H1 (cell line): ENCODE measurements around the gene SCN8A. TPM values are rescaled to one million over a fixed set of nuclear protein-coding genes. Genes with fewer than 3 reads are reported as not detected.

Experiments used
- CTCF ChIA-PET: fragments of 300-600 bp; sonication (Branson Sonifier 250); formaldehyde crosslinking; loops from one replicate; lab custom pipeline; 2021; ENCODE audit not compliant: partially characterized antibody; lab: Charles Lee
- POLR2A ChIA-PET: fragments of 300-600 bp; sonication (Branson Sonifier 250); formaldehyde crosslinking; loops from one replicate; lab custom pipeline; 2021; ENCODE audit warnings: inconsistent platforms; ENCODE audit not compliant: partially characterized antibody; lab: Charles Lee
- DNase-seq, 2 experiments: peaks; one replicate each; pipeline versions ENCODE4 v3.0.0 to v3.0.0-alpha.2; 2010 to 2022; ENCODE audit warnings: low spot score in 2 of 2, low read depth in 1 of 2, mixed read lengths in 1 of 2
- FAIRE-seq: peaks from 2 replicates; lab custom pipeline; 2011; peaks lifted over from hg19 to GRCh38; lab: Jason Lieb, UNC
- H2AFZ ChIP-seq: 2 replicates; pipeline ENCODE4 v1.8.1; 2012; ENCODE audit warnings: low read length, inconsistent platforms
- H2AK5ac ChIP-seq: 2 replicates; pipeline ENCODE4 v1.6.1; 2013; ENCODE audit warnings: low read depth, low read length
- H2BK120ac ChIP-seq: replicated peaks from 2 replicates; pipeline ENCODE3; 2013; ENCODE audit warnings: low read depth, low read length, inconsistent platforms
- H2BK12ac ChIP-seq: 2 replicates; pipeline ENCODE4 v1.6.1; 2013; ENCODE audit warnings: low read depth, low read length
- H2BK15ac ChIP-seq: 2 replicates; pipeline ENCODE4 v1.6.1; 2013; ENCODE audit warnings: low read length
- H2BK20ac ChIP-seq: 2 replicates; pipeline ENCODE4 v1.6.1; 2013; ENCODE audit warnings: low read length
- H2BK5ac ChIP-seq: 2 replicates; pipeline ENCODE4 v1.6.1; 2013; ENCODE audit warnings: low read depth, low read length
- H3K14ac ChIP-seq: 2 replicates; pipeline ENCODE4 v1.6.1; 2013; ENCODE audit warnings: inconsistent platforms; ENCODE audit not compliant: insufficient read length
- H3K18ac ChIP-seq: 2 replicates; pipeline ENCODE4 v1.6.1; 2013; ENCODE audit warnings: low read length; ENCODE audit errors: extremely low read depth
- H3K23ac ChIP-seq: 2 replicates; pipeline ENCODE4 v1.6.1; 2013; ENCODE audit warnings: inconsistent platforms; ENCODE audit not compliant: insufficient read length
- H3K23me2 ChIP-seq: 2 replicates; pipeline ENCODE4 v1.6.1; 2013; ENCODE audit warnings: low read depth, low read length
- H3K27ac ChIP-seq: 2 replicates; pipeline ENCODE4 v1.6.1; 2011; ENCODE audit warnings: low read depth, low read length, inconsistent platforms
- H3K27me3 ChIP-seq, 4 experiments: replicated peaks in 1 of 4; 1 replicate in 1 of 4; 2 replicates in 3 of 4; pipeline versions ENCODE4 v1.6.1 to v1.8.1; 2011 to 2013; ENCODE audit warnings: low read length in 3 of 4, mild to moderate bottlenecking in 3 of 4, inconsistent platforms in 2 of 4, mixed read lengths in 2 of 4, moderate library complexity in 1 of 4; ENCODE audit not compliant: control insufficient read depth in 3 of 4, insufficient read depth in 3 of 4; ENCODE audit errors: extremely low read depth in 1 of 4
- H3K36me3 ChIP-seq, 4 experiments: 2 replicates each; pipeline versions ENCODE4 v1.6.1 to v1.8.1; 2011 to 2013; ENCODE audit warnings: mild to moderate bottlenecking in 4 of 4, low read length in 3 of 4, moderate library complexity in 2 of 4, control low read depth in 1 of 4, inconsistent platforms in 1 of 4; ENCODE audit not compliant: insufficient read depth in 4 of 4, control insufficient read depth in 2 of 4
- H3K4ac ChIP-seq: replicated peaks from 2 replicates; pipeline ENCODE3; 2013; ENCODE audit warnings: low read length, low read depth, mixed read lengths, inconsistent platforms; ENCODE audit not compliant: insufficient read length
- H3K4me1 ChIP-seq, 4 experiments: replicated peaks in 1 of 4; 1 replicate in 1 of 4; 2 replicates in 3 of 4; pipeline versions ENCODE4 v1.6.1 to v1.8.1; 2011 to 2013; ENCODE audit warnings: low read length in 3 of 4, inconsistent platforms in 2 of 4, mixed read lengths in 1 of 4; ENCODE audit not compliant: insufficient read depth in 4 of 4, control insufficient read depth in 3 of 4
- H3K4me2 ChIP-seq, 2 experiments: 2 replicates each; pipeline versions ENCODE4 v1.6.1 to v1.8.1; 2011 to 2013; ENCODE audit warnings: low read depth in 2 of 2, low read length in 2 of 2, control low read depth in 1 of 2, inconsistent platforms in 1 of 2, mild to moderate bottlenecking in 1 of 2; ENCODE audit not compliant: insufficient read depth in 1 of 2
- H3K4me3 ChIP-seq, 4 experiments: fragments of 200-600, 300-600 bp in 1 of 4; sonication (generic), shearing (Covaris generic), sonication (Bioruptor Twin) in 1 of 4; 2 replicates each; pipeline versions ENCODE4 v1.5.1 to v1.8.1; 2011 to 2016; ENCODE audit warnings: low read length in 4 of 4, low read depth in 3 of 4, control low read depth in 2 of 4, inconsistent platforms in 2 of 4, mild to moderate bottlenecking in 2 of 4, mixed read lengths in 1 of 4, moderate library complexity in 1 of 4; ENCODE audit not compliant: insufficient read depth in 2 of 4; ENCODE audit errors: extremely low read depth in 1 of 4
- H3K56ac ChIP-seq: replicated peaks from 2 replicates; pipeline ENCODE3; 2013; ENCODE audit warnings: low read depth, mild to moderate bottlenecking, mixed read lengths, low read length, inconsistent platforms; ENCODE audit not compliant: insufficient read length
- H3K79me1 ChIP-seq: 2 replicates; pipeline ENCODE4 v1.6.1; 2013; ENCODE audit warnings: low read depth, low read length, control low read depth
- H3K79me2 ChIP-seq, 2 experiments: 2 replicates each; pipeline versions ENCODE4 v1.6.1 to v1.8.1; 2012 to 2013; ENCODE audit warnings: low read length in 2 of 2, mild to moderate bottlenecking in 2 of 2, inconsistent platforms in 1 of 2; ENCODE audit not compliant: insufficient read depth in 2 of 2, control insufficient read depth in 1 of 2
- H3K9ac ChIP-seq, 4 experiments: replicated peaks in 1 of 4; 1 replicate in 1 of 4; 2 replicates in 3 of 4; pipeline versions ENCODE4 v1.6.1 to v1.8.1; 2011 to 2013; ENCODE audit warnings: low read depth in 3 of 4, low read length in 3 of 4, control low read depth in 2 of 4, mild to moderate bottlenecking in 2 of 4, moderate library complexity in 2 of 4, inconsistent platforms in 1 of 4; ENCODE audit errors: extremely low read depth in 1 of 4
- H3K9me3 ChIP-seq, 2 experiments: 2 replicates each; pipeline versions ENCODE4 v1.6.1 to v1.8.1; 2012 to 2013; ENCODE audit warnings: mild to moderate bottlenecking in 2 of 2, moderate library complexity in 2 of 2, control low read depth in 1 of 2, inconsistent platforms in 1 of 2, low read depth in 1 of 2, low read length in 1 of 2, mixed read lengths in 1 of 2; ENCODE audit not compliant: insufficient read depth in 2 of 2
- H4K20me1 ChIP-seq, 2 experiments: replicated peaks in 1 of 2; 2 replicates each; pipeline versions ENCODE3 to v1.8.1; 2011 to 2013; ENCODE audit warnings: inconsistent platforms in 2 of 2, low read length in 2 of 2, mild to moderate bottlenecking in 1 of 2; ENCODE audit not compliant: insufficient read depth in 2 of 2, control insufficient read depth in 1 of 2
- H4K5ac ChIP-seq: 2 replicates; pipeline ENCODE4 v1.6.1; 2013; ENCODE audit warnings: low read length, low read depth, mixed read lengths, inconsistent platforms; ENCODE audit not compliant: insufficient read length
- H4K8ac ChIP-seq: 2 replicates; pipeline ENCODE4 v1.8.0; 2013; ENCODE audit warnings: mild to moderate bottlenecking, moderate library complexity, low read length, inconsistent platforms; ENCODE audit not compliant: insufficient read depth; ENCODE audit errors: extremely low read depth
- H4K91ac ChIP-seq: replicated peaks from 2 replicates; pipeline ENCODE3; 2013; ENCODE audit warnings: low read length, mixed read lengths, inconsistent platforms; ENCODE audit not compliant: insufficient read length
- CHD1 ChIP-seq: IDR thresholded peaks from 2 replicates; pipeline ENCODE4 v1.6.1; 2012; ENCODE audit warnings: low read depth, low read length, improper control_type of control experiment
- WGBS, 2 experiments: shearing (Covaris generic) in 1 of 2; methylation state at CpG; one replicate each; pipeline versions ENCODE4 v1.1.6 to v1.1.7; 2013 to 2015; ENCODE audit warnings: low lambda C conversion rate in 2 of 2, mixed read lengths in 2 of 2, inconsistent platforms in 1 of 2, low coverage in 1 of 2, missing lambda C conversion rate in 1 of 2; ENCODE audit not compliant: insufficient replicate concordance in 2 of 2, insufficient coverage in 1 of 2, insufficient read length in 1 of 2; ENCODE audit errors: extremely low coverage in 1 of 2, missing lambda C conversion rate in 1 of 2; 5-methylcytosine and 5-hydroxymethylcytosine counted together
- polyA plus RNA-seq, 7 experiments: library from polyadenylated mRNA; depleted of rRNA in 3 of 7; stranded (reverse) in 5 of 7; unstranded in 2 of 7; fragments of >200 nt in 5 of 7; fragments of 200-250 nt in 2 of 7; gene quantifications; 1 replicate in 5 of 7; 2 replicates in 1 of 7; 4 replicates in 1 of 7; pipeline versions ENCODE4 v1.2.1 to v1.2.3, GENCODE V29; 2011 to 2013; ENCODE audit warnings: missing spikeins in 2 of 7, mixed read lengths in 2 of 7
- total RNA-seq: library from RNA; stranded (reverse); fragmentation: NEBNext Ultra II Directional; extraction: Animal tissue kit (Norgen Biotek cat#: 25700); gene quantifications from 2 replicates; pipeline ENCODE4 v1.2.1, GENCODE V29; 2021
- TF ChIP-seq, protein P1 (sequence below): IDR thresholded peaks from 2 replicates; pipeline ENCODE4 v1.6.1; 2012; ENCODE audit warnings: low read length, inconsistent platforms

The SCN8A gene
- total and polyA plus RNA-seq, 2 of the 8 experiments (the other 6 are each of a cell fraction or from before 2014, with no cell fraction given) = 6.3 to 10.7 TPM

DNA sequence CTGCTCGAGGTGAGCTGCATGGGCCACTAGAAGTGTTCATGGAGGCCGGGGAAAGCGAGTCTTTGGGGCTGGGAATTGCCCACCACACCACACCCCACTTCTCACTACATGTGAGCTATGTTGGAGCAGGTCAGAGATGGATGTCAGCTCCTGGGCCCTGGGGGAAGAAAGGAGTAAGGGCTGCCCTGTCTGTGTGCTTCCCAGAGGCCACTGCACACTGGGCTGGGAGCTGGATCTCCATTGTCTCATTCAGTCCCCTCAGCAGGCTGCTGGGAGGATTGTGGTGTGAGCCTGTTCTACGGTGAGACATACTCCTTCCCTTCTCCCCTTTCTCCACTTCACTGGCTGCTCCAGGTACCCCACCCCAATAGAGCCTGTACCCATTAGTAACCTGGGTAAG, 247.0 kb downstream of the SCN8A start:
- FAIRE-seq (no peak), DNase-seq (no peak)
- no peak overlapping the region for H3K27ac ChIP-seq
- H3K14ac ChIP-seq = no peak overlapping the region
- H4K20me1 ChIP-seq = no peaks in the 10 kb centered on the region
- peak overlapping the region; percentile 54 for H4K91ac ChIP-seq
- no peaks in the 10 kb centered on the region; a peak in 1 of 7 replicates for H3K27me3 ChIP-seq
- H2AK5ac ChIP-seq = peak overlapping the region; percentile 54; the same call in 1 of the 2 replicates
- POLR2A ChIA-PET = interaction anchor here (1.3 to 4.8 kb wide), 7 partner anchors 9 to 32 kb away, joined by 3 to 14 read pairs (median 6); partner anchors contain the start of gene FIGNL2
- H3K9ac ChIP-seq = no peak overlapping the region
- no peak overlapping the region for H2AFZ ChIP-seq
- H3K23ac ChIP-seq = no peak overlapping the region
- H3K18ac ChIP-seq = no peak overlapping the region; the same call in 1 of the 2 replicates
- H3K4me3 ChIP-seq = peak overlapping the region in 1 of 4 experiments; percentile 1; a peak in 1 of 8 replicates
- H3K36me3 ChIP-seq = no peaks in the 10 kb centered on the region
- no peak overlapping the region for H4K5ac ChIP-seq
- no peak overlapping the region for H2BK5ac ChIP-seq
- peak overlapping the region; percentile 81 for H2BK15ac ChIP-seq
- no peak overlapping the region for H2BK120ac ChIP-seq
- peak overlapping the region; percentile 90; the same call in 1 of the 2 replicates for H2BK20ac ChIP-seq
- WGBS, 2 experiments = 81% methylated on average over 4 of the region's 4 CpGs; no CpG with 5 or more reads in 1 of the 2 experiments
- H3K9me3 ChIP-seq = no peaks in the 10 kb centered on the region
- H3K4ac ChIP-seq = no peak overlapping the region
- H3K4me1 ChIP-seq = peaks cover 6 to 51% (median 23%) of the 10 kb centered on the region in 4 experiments
- H3K79me1 ChIP-seq = peaks cover 2% of the 10 kb centered on the region
- no peaks in the 10 kb centered on the region; a peak in 1 of 4 replicates for H3K79me2 ChIP-seq
- H3K4me2 ChIP-seq = no peak overlapping the region
- no peak overlapping the region for H3K56ac ChIP-seq
- H4K8ac ChIP-seq = no peak overlapping the region; the same call in 1 of the 2 replicates
- TF ChIP-seq, protein P1, sequence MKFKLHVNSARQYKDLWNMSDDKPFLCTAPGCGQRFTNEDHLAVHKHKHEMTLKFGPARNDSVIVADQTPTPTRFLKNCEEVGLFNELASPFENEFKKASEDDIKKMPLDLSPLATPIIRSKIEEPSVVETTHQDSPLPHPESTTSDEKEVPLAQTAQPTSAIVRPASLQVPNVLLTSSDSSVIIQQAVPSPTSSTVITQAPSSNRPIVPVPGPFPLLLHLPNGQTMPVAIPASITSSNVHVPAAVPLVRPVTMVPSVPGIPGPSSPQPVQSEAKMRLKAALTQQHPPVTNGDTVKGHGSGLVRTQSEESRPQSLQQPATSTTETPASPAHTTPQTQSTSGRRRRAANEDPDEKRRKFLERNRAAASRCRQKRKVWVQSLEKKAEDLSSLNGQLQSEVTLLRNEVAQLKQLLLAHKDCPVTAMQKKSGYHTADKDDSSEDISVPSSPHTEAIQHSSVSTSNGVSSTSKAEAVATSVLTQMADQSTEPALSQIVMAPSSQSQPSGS = no peak
- TF ChIP-seq CHD1 = no peak
- TF ChIP-seq, all 59 proteins: peak for 0
- Histone ChIP-seq H3K23me2 (peaks cover 4% of the 10 kb centered on the region; the same call in 1 of the 2 replicates), H2BK12ac (no peak overlapping the region; the same call in 1 of the 2 replicates)
- CTCF ChIA-PET = interaction anchor here (0.6 to 9.8 kb wide), 11 partner anchors 12 to 231 kb away, joined by 3 to 109 read pairs (median 4); no protein-coding TSS in a partner anchor
